GM21381 (cell line): ENCODE data around the gene MMUT.
"Not testable (repeated sequence)": the region's sequence is repeated elsewhere in the genome, so short reads cannot be mapped to it uniquely, and the experiment has no call there.

Experiments used
- ATAC-seq: cut with Tn5 transposase; IDR thresholded peaks from one replicate; pipeline ENCODE4 v1.9.1; 2021; ENCODE audit warnings: mild to moderate bottlenecking, moderate library complexity; ENCODE audit not compliant: unreplicated experiment

Gene MMUT

GRCh38 chr6:49430187-49430586 is 32.9 kb downstream of the MMUT start:
- ATAC-seq: no peak

GRCh38 chr6:49423817-49424216 is 39.2 kb downstream of the MMUT start:
- no peak for ATAC-seq

- no peak for ATAC-seq
Observed at GRCh38 chr6:49416195-49416594, 46.9 kb downstream of the MMUT start.

- ATAC-seq: no peak
Observed at GRCh38 chr6:49415358-49415757, 47.7 kb downstream of the MMUT start.

GRCh38 chr6:49410564-49410963 is 52.5 kb downstream of the MMUT start:
- no peak for ATAC-seq

- peak; percentile 93 for ATAC-seq
Observed at GRCh38 chr6:49409951-49410542, 53.0 kb downstream of the MMUT start.

- ATAC-seq: no peak
Observed at GRCh38 chr6:49406250-49406970, 56.6 kb downstream of the MMUT start.

GRCh38 chr6:49401063-49401462 is 62.0 kb downstream of the MMUT start:
- no peak for ATAC-seq

GRCh38 chr6:49386667-49387508 is 76.2 kb downstream of the MMUT start:
- ATAC-seq: not testable (repeated sequence)

- no peak for ATAC-seq
Observed at GRCh38 chr6:49384904-49385303, 78.1 kb downstream of the MMUT start.
